Endodermal cell (in vitro differentiated cells): Measurements from ENCODE around the gene GLG1. TPM values are rescaled to one million over a fixed set of nuclear protein-coding genes. Genes with fewer than 3 reads are reported as not detected.

ENCODE experiments used
- DNase-seq: peaks from one replicate; pipeline ENCODE4 v3.0.0-alpha.2; 2017
- H3K27ac ChIP-seq: 2 replicates; pipeline ENCODE4 v1.5.1; 2013; ENCODE audit warnings: mild to moderate bottlenecking, low read depth, low read length, moderate library complexity
- H3K27me3 ChIP-seq: 2 replicates; pipeline ENCODE4 v1.6.1; 2013; ENCODE audit warnings: mild to moderate bottlenecking, low read length, moderate library complexity; ENCODE audit not compliant: insufficient read depth, control insufficient read depth, poor library complexity, severe bottlenecking
- H3K36me3 ChIP-seq: 2 replicates; pipeline ENCODE4 v1.7.0; 2013; ENCODE audit warnings: mild to moderate bottlenecking, low read length, moderate library complexity; ENCODE audit not compliant: control insufficient read depth, insufficient read depth
- H3K4me1 ChIP-seq: one replicate; pipeline ENCODE4 v1.7.0; 2013; ENCODE audit warnings: low read length; ENCODE audit not compliant: control insufficient read depth, insufficient read depth
- H3K4me3 ChIP-seq: 2 replicates; pipeline ENCODE4 v1.5.1; 2013; ENCODE audit warnings: mild to moderate bottlenecking, low read length, moderate library complexity
- H3K9ac ChIP-seq: 2 replicates; pipeline ENCODE4 v1.6.1; 2013; ENCODE audit warnings: mild to moderate bottlenecking, low read length, moderate library complexity; ENCODE audit not compliant: poor library complexity, severe bottlenecking; ENCODE audit errors: extremely low read depth
- H3K9me3 ChIP-seq: 2 replicates; pipeline ENCODE4 v1.6.1; 2013; ENCODE audit warnings: mild to moderate bottlenecking, low read length, moderate library complexity; ENCODE audit not compliant: control insufficient read depth
- H3K27ac Mint-ChIP-seq: 2 replicates; pipeline ENCODE4 v1.8.0; 2020; ENCODE audit warnings: mixed read lengths
- H3K27me3 Mint-ChIP-seq: 2 replicates; pipeline ENCODE4 v1.8.0; 2021; ENCODE audit warnings: mild to moderate bottlenecking, mixed read lengths; ENCODE audit not compliant: insufficient read depth
- H3K36me3 Mint-ChIP-seq: 2 replicates; pipeline ENCODE4 v1.8.0; 2020; ENCODE audit warnings: low read depth, mixed read lengths
- H3K4me1 Mint-ChIP-seq: 2 replicates; pipeline ENCODE4 v1.8.0; 2020; ENCODE audit warnings: mixed read lengths
- H3K4me3 Mint-ChIP-seq: 2 replicates; pipeline ENCODE4 v1.8.0; 2020; ENCODE audit warnings: mild to moderate bottlenecking, moderate library complexity, mixed read lengths
- H3K9me3 Mint-ChIP-seq: 2 replicates; pipeline ENCODE4 v1.8.0; 2020; ENCODE audit warnings: mild to moderate bottlenecking, mixed read lengths
- WGBS, 2 experiments: methylation state at CpG; one replicate each; pipeline versions ENCODE4 v1.1.5 to v1.1.7; 2013; ENCODE audit warnings: missing lambda C conversion rate in 2 of 2, mixed read lengths in 1 of 2; ENCODE audit not compliant: insufficient coverage in 1 of 2, insufficient read length in 1 of 2; 5-methylcytosine and 5-hydroxymethylcytosine counted together
- total RNA-seq, 2 donors: library from RNA; stranded (reverse); fragmentation: NEBNext Ultra II Directional in 1 of 2; extraction: Animal tissue kit (Norgen Biotek cat#: 25700) in 1 of 2; gene quantifications; 2 replicates in 1 of 2; 3 replicates in 1 of 2; pipeline ENCODE4 v1.2.1, GENCODE V29; 2021
- TF ChIP-seq, protein P1 (sequence below): fragments of 200-600 bp; sonication (generic); conservative IDR thresholded peaks from 2 replicates; pipeline ENCODE4 v1.5.0; 2021; ENCODE audit warnings: antibody characterized with exemption, mild to moderate bottlenecking

Gene GLG1
- total RNA-seq, 2 donors from 2014 or later, result 120 to 136 TPM

DNA sequence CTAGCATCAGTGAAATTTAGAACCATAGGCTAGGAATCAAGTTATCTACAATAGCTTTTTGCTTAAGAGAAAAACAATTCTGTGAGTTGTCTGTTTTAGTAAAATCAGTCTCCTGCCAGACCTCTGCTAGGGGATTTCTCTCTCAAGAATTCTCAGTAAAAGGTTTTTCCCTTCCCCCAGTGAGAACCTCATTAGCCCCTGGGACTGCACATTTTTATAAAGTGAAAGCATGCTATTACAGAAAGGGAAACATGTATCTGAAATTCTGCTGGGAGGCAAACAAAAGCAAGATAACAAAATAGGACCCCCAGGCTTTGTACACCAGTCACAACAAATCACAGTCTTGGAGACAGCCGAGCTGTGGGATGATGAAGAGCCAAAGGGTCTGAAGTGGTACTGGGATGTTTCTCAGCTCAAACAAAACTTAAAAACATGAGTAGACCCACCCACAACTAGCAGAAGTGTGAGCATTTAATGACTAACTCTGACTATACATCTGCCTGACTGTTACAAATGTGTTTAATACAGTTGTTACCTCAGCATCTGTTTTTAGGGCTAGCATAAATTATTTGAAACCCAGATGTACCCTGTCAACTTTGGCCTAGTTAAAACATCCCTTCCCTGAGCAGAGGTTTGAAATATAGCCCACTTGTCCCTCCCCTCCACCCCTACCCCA is 20.0 kb upstream of the GLG1 start:
- Mint-ChIP-seq H3K27me3 (no peaks in the 10 kb centered on the region), H3K4me1 (no peaks in the 10 kb centered on the region), H3K9me3 (no peaks in the 10 kb centered on the region), H3K4me3 (no peak overlapping the region), H3K36me3 (peaks cover 90% of the 10 kb centered on the region), H3K27ac (no peak overlapping the region)
- Histone ChIP-seq H3K9ac (no peak overlapping the region), H3K9me3 (no peaks in the 10 kb centered on the region), H3K27ac (no peak overlapping the region), H3K4me1 (no peaks in the 10 kb centered on the region), H3K4me3 (no peak overlapping the region), H3K36me3 (peaks cover 96% of the 10 kb centered on the region), H3K27me3 (no peaks in the 10 kb centered on the region)
- no peak for DNase-seq
- WGBS, 2 experiments, result no CpG with 5 or more reads among the region's 1 CpG
- TF ChIP-seq, protein P1, sequence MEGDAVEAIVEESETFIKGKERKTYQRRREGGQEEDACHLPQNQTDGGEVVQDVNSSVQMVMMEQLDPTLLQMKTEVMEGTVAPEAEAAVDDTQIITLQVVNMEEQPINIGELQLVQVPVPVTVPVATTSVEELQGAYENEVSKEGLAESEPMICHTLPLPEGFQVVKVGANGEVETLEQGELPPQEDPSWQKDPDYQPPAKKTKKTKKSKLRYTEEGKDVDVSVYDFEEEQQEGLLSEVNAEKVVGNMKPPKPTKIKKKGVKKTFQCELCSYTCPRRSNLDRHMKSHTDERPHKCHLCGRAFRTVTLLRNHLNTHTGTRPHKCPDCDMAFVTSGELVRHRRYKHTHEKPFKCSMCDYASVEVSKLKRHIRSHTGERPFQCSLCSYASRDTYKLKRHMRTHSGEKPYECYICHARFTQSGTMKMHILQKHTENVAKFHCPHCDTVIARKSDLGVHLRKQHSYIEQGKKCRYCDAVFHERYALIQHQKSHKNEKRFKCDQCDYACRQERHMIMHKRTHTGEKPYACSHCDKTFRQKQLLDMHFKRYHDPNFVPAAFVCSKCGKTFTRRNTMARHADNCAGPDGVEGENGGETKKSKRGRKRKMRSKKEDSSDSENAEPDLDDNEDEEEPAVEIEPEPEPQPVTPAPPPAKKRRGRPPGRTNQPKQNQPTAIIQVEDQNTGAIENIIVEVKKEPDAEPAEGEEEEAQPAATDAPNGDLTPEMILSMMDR, result no peak

DNA sequence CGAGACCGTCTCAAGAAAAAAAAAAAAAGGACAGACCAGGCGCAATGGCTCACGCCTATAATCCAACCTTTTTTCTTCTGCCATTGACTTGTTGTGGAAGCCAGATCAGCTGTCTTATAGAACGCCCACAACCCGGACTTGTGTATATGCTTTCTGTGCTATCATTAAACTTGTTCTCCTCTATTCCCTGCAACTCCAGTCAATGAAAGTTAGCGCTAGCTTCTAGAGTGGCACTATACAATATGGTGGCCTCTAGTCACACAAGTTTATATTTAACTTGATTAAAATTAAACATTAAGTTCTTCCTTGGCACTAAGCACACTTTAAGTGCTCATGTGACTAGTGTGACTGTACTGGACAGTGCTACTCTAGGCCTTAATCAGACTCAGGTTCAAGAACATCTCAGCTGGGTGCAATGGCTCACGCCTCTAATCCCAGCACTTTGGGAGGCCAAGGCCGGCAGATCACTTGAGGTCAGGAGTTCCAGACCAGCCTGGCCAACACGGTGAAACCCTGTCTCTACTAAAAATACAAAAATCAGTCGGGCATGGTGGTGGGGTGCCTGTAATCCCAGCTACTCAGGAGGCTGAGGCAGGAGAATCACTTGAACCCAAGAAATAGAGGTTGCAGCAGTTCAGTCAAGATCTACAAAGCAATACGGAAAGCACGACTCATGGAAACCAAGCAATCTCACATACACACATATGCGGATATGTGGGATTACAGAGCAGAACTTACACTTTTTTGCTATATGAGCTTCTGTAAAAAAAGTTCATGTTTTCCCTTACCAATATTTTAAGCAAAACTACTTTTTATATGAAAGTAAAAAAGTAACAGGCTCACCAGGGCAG is 18.8 kb upstream of the GLG1 start:
- H3K4me3 ChIP-seq, result no peak overlapping the region
- H3K4me1 Mint-ChIP-seq, result no peaks in the 10 kb centered on the region
- WGBS, 2 experiments, result 92 to 97% methylated on average over 12 to 14 of the region's 14 CpGs
- TF ChIP-seq, protein P1, result no peak
- no peaks in the 10 kb centered on the region for H3K4me1 ChIP-seq
- no peaks in the 10 kb centered on the region for H3K27me3 Mint-ChIP-seq
- H3K27ac ChIP-seq, result no peak overlapping the region
- peaks cover 90% of the 10 kb centered on the region for H3K36me3 Mint-ChIP-seq
- no peak overlapping the region for H3K27ac Mint-ChIP-seq
- H3K9me3 ChIP-seq, result no peaks in the 10 kb centered on the region
- DNase-seq, result no peak
- H3K4me3 Mint-ChIP-seq, result no peak overlapping the region
- H3K9ac ChIP-seq, result no peak overlapping the region
- no peaks in the 10 kb centered on the region for H3K27me3 ChIP-seq
- H3K36me3 ChIP-seq, result peaks cover 94% of the 10 kb centered on the region
- H3K9me3 Mint-ChIP-seq, result no peaks in the 10 kb centered on the region

DNA sequence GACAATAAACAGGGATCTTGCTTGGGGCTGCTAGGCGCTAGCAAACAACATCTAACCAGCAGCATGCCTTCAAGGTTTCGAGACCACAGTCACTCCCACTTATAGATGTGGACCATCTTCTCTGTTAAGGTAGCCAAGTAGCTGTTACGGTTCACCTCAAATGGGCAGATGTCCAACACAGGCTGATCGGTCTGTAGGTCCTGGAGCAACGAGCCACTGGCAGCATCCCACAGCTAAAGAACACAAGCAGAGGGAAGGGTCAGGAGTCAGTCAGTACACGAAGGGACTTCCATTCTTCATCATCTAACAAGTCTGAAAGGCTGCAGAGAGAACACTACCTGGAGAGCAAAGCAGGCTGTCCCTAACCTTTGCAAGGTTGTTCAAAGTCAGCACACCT is 16.9 kb upstream of the GLG1 start:
- no peak overlapping the region for H3K4me3 Mint-ChIP-seq
- Histone ChIP-seq H3K4me3 (no peak overlapping the region), H3K36me3 (peaks cover 89% of the 10 kb centered on the region), H3K27ac (no peak overlapping the region), H3K9me3 (no peaks in the 10 kb centered on the region), H3K4me1 (no peaks in the 10 kb centered on the region), H3K9ac (no peak overlapping the region), H3K27me3 (no peaks in the 10 kb centered on the region)
- H3K27ac Mint-ChIP-seq, result no peak overlapping the region
- no peak for DNase-seq
- H3K9me3 Mint-ChIP-seq, result no peaks in the 10 kb centered on the region
- peaks cover 80% of the 10 kb centered on the region for H3K36me3 Mint-ChIP-seq
- WGBS, 2 experiments, result 96 to 97% methylated on average over 5 to 6 of the region's 6 CpGs
- H3K27me3 Mint-ChIP-seq, result no peaks in the 10 kb centered on the region
- no peaks in the 10 kb centered on the region for H3K4me1 Mint-ChIP-seq
- TF ChIP-seq, protein P1, result no peak
